GM12875 (cell line): ENCODE measurements around the gene UCK1.
"Not testable (repeated sequence)": the region's sequence is repeated elsewhere in the genome, so short reads cannot be mapped to it uniquely, and the experiment has no call there.

Experiments used
- H3K4me3 ChIP-seq: one replicate; pipeline ENCODE4 v1.5.1; 2011; ENCODE audit warnings: low read depth, low read length, control low read depth
- TF ChIP-seq, protein P1 (sequence below): IDR thresholded peaks from 2 replicates; pipeline ENCODE4 v1.5.1; 2011; ENCODE audit warnings: low read depth, mild to moderate bottlenecking, control low read depth, inconsistent platforms, low read length, moderate library complexity, borderline replicate concordance; ENCODE audit not compliant: insufficient read depth

UCK1 gene

GRCh38 chr9:131559421-131560000 is 28.4 kb upstream of the UCK1 start:
- H3K4me3 ChIP-seq, result no peak overlapping the region
- TF ChIP-seq, protein P1, sequence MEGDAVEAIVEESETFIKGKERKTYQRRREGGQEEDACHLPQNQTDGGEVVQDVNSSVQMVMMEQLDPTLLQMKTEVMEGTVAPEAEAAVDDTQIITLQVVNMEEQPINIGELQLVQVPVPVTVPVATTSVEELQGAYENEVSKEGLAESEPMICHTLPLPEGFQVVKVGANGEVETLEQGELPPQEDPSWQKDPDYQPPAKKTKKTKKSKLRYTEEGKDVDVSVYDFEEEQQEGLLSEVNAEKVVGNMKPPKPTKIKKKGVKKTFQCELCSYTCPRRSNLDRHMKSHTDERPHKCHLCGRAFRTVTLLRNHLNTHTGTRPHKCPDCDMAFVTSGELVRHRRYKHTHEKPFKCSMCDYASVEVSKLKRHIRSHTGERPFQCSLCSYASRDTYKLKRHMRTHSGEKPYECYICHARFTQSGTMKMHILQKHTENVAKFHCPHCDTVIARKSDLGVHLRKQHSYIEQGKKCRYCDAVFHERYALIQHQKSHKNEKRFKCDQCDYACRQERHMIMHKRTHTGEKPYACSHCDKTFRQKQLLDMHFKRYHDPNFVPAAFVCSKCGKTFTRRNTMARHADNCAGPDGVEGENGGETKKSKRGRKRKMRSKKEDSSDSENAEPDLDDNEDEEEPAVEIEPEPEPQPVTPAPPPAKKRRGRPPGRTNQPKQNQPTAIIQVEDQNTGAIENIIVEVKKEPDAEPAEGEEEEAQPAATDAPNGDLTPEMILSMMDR, result no peak

DNA sequence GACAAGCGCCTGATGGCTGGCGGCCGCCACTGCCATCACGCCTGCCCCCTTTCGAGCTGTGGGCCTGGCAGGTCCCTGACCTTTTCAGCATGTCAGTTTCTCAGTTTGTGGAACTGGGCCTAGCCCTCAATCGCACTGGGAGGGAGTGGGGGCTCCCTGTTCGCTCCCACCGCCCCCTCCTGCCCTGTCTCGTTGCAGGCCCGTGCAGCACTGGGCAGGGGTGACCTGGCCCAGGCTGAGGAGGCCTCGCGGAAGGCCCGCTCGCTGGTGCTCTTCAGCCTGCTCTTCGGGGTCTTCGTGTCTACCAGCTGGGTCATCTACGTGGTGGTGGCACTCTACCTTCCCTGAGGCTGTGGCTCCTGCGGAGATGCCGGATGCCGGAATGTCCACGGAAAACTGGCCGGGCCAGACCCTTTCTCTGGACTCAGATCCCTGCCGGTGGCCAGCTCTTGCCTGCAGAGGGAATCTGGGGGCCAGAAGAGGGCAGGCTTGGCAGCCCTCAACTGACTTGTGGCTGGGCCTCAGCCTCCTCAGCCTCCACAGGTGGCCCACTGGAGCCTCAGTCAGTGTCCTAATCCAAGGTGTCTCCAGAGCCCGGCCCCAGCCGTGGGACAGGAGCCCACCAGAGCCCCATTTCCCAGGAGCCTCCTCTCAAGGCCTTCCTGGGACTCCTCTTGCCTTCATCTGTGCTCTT is 26.9 kb upstream of the UCK1 start:
- TF ChIP-seq, protein P1, result no peak
- H3K4me3 ChIP-seq, result no peak overlapping the region

DNA sequence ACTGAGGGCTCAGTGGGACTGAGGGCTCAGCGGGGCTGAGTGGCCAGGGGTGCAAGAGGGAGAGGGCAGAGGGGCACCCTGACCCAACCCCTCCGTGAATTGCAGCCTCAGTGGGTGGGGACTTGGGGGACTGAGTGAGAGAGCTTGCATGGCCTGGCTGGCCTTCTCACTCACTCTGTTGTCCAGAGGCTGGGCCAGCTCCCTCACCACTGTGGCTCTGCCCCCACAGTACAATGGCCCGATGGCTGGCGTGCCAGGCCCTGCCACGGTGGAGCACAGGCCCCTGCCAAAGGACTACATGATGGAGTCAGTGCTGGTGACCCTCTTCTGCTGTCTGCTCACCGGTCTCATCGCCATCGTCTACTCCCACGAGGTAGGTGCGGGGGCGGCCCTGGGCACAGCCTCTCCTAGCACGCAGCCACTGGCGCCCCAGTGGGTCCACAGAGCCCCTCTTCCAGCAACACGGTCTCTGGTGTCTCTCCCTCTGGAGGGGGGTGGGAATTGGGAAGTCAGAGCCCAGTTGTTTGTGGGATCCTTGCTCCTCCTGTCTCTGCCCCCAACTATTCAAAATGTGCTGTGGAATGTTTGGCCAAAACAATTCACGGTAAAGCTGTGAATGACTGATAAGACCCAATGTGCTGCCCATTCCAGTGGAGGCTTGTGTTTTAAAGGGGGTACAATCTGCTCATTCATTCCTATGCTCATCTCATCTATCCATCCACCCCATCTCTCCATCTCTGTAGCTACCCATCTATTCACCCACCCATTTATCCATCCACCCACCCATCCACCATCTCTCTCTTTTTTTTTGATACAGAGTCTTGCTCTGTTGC is 25.0 kb upstream of the UCK1 start:
- TF ChIP-seq, protein P1, result no peak
- no peak overlapping the region for H3K4me3 ChIP-seq

GRCh38 chr9:131554843-131555351 is 23.8 kb upstream of the UCK1 start:
- no peak overlapping the region for H3K4me3 ChIP-seq
- TF ChIP-seq, protein P1, result no peak

DNA sequence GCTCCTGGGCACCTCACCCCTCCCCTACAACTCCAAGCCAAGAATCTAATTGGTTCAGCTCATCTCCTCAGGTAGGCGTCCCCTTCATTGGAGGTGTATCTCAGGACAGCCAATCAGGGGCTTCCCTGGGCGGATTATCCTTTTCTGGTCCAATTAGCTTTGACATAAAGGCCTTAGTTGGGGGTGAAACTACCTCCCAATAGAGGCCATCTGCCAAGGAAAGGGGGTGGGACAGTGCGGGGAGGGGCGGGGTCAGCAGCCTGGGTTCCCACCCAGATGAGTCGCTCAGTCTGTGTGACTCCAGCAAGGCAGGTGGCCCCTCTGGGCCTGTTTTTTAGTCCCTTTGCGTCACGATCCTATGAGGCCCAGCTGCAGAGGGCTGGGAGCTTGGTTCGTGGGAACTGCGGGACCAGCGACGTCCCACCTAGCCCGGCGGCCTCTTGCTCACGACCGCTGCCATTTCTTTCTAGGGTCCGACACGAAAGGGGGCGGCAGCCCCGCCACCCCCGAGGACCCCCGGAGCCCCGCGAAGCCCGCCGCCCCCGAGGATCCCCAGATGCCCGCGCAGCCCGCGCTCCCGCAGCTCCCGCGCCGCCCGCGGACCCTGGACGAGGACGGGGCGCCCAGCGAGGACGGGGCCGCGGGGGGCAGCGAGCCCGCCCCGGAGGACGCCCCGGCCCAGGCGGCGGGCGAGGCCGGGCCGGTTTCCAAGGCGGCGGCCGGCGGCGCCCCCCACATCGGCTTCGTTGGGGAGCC is 23.2 kb upstream of the UCK1 start:
- H3K4me3 ChIP-seq, result no peak overlapping the region
- TF ChIP-seq, protein P1, result no peak

DNA sequence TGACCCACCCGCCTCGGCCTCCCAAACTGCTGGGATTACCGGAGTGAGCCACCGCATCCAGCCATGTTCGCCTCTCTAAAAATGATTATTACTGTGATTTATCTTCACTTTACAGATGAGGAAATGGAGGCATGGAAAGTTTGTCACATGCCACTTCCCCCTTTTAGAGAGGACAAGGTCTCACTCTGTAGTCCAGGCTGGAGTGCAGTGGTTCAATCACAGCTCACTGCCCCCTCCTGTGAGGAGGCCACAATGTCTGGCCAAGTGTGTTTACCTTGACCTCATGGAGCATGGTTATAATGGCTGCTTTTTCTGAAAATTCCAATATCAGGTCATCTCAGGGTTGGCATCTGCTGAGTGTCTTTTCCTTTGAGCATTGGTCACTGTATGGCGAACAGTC is 21.0 kb upstream of the UCK1 start:
- no peak overlapping the region for H3K4me3 ChIP-seq
- TF ChIP-seq, protein P1, result no peak

- H3K4me3 ChIP-seq, result not testable (repeated sequence)
These were observed 19.4 kb upstream of the UCK1 start for GRCh38 chr9:131550465-131550864.

DNA sequence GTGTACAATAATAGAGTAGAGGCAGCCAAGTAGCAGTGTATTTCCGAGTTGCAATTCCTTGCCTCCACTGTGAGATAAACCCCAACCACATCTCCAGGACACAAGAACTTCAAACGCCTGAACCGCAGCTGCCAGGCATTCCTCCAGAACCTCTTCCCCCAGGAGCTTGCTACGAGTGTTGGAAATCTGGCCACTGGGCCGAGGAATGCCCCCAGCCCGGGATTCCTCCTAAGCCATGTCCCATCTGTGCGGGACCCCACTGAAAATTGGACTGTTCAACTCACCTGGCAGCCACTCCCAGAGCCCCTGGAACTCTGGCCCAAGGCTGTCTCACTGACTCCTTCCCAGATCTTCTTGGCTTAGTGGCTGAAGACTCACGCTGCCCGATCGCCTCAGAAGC is 18.1 kb upstream of the UCK1 start:
- not testable (repeated sequence) for H3K4me3 ChIP-seq
